ENCODE results near the gene OR2H1. TPM values are rescaled to one million over a fixed set of nuclear protein-coding genes. Genes with fewer than 3 reads are reported as not detected.
"Not testable (repeated sequence)": the region's sequence is repeated elsewhere in the genome, so short reads cannot be mapped to it uniquely, and the experiment has no call there.

OR2H1 gene
- total RNA-seq, 4 donors from 2014 or later: not detected

GRCh38 chr6:29426654-29427053, 30.3 kb upstream of the OR2H1 start:
- DNase-seq: no peak
- Histone ChIP-seq H3K9me3 (no peaks in the 10 kb centered on the region), H3K27me3 (no peaks in the 10 kb centered on the region), H3K4me3 (replicated peaks in 1 of 3) (no peak overlapping the region), H3K27ac (no peak overlapping the region), H3K4me1 (no peaks in the 10 kb centered on the region), H3K36me3 (no peaks in the 10 kb centered on the region)
- no peak for TF ChIP-seq POLR2A (IDR thresholded peaks at IDR 0.05)
- TF ChIP-seq CTCF (IDR thresholded peaks at IDR 0.05): no peak
- WGBS, 2 donors: 83 to 86% methylated on average over 3 of the region's 3 CpGs
- intact Hi-C loops (cut with DNase I): no loop called here

DNA sequence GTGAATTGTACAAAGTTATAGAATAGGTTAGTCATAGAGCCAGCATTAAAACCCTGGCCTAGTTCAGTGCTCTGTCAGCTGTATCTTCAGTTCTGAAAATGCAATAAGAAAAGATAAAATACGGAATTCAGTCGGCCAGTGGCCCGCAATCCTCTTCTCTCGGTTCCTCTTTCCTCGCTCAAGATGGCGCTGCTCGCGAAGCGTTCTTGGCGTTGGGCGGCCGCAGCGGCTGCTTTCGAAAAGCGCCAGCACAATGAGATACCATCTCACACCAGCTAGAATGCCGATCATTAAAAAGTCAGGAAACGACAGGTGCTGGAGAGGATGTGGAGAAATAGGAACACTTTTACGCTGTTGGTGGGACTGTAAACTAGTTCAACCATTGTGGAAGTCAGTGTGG, 20.2 kb upstream of the OR2H1 start:
- WGBS, 2 donors: 74 to 77% methylated on average over 18 of the region's 18 CpGs
- H3K4me3 ChIP-seq (replicated peaks in 1 of 3); H3K27me3 ChIP-seq; DNase-seq; H3K27ac ChIP-seq; H3K4me1 ChIP-seq; H3K36me3 ChIP-seq; H3K9me3 ChIP-seq; intact Hi-C loops (cut with DNase I): not testable (repeated sequence)

DNA sequence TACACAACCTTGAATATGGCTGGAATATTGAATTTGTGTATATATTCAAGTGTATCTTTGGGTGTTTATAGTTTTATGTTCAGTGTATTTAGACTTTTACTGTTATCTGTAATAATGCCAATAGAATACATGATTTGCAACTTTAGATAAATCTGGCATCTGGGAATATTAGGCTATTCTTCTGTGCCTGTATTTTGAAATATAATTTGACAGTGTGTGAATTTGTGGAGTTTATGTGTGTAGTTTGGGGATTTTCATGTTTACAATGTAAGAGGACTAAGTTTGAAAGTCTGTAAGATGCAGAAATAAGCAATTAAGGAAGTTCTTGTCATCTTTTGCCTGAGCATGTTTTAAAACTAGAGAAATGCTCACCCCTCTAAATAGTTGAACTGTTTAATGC, 17.9 kb upstream of the OR2H1 start, which contains the start of gene OR10C1:
Gene OR10C1 (plus strand): TSS at position 301 of the 400 bp plus-strand sequence. CDS start 710 bp downstream, outside the sequence.
- no peak for DNase-seq
- Histone ChIP-seq H3K4me3 (replicated peaks in 1 of 3) (no peak within 1 kb of the TSS), H3K9me3 (no peaks in the 10 kb centered on the region), H3K27ac (no peak within 1 kb of the TSS), H3K36me3 (no peaks in the 10 kb centered on the region), H3K27me3 (no peaks in the 10 kb centered on the region), H3K4me1 (no peaks in the 10 kb centered on the region)
- TF ChIP-seq CTCF (IDR thresholded peaks at IDR 0.05): no peak
- intact Hi-C loops (cut with DNase I): no loop called here

DNA sequence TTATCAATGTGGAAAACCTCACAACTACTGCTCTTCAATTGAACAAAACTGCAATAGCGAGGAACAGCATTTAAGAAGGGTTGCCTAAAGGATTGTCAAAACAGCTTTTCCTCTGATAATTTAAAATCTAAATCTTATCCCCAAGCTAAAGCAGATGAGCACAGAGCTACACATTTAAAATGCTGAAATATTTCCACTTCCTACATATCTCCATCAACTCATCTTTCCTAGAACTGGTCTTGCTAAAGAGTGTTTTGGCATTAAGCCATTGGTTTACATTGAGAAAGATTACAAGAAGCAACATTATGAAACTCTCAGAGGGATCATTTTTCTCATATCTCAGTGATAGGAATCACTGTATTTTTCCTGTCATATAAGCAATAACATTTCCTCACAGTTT, 14.2 kb upstream of the OR2H1 start:
- intact Hi-C loops (cut with DNase I): no loop called here
- 86 to 92% methylated on average over 1 of the region's 1 CpG for WGBS, 2 donors

GRCh38 chr6:29444031-29444430, 12.9 kb upstream of the OR2H1 start:
- H3K9me3 ChIP-seq; H3K4me1 ChIP-seq; H3K36me3 ChIP-seq; H3K27me3 ChIP-seq; H3K4me3 ChIP-seq (replicated peaks in 1 of 3); intact Hi-C loops (cut with DNase I); DNase-seq; H3K27ac ChIP-seq: not testable (repeated sequence)
- WGBS, 2 donors: 79 to 86% methylated on average over 1 of the region's 1 CpG

More for the DNA sequence above, 14.2 kb upstream of the OR2H1 start:
- TF ChIP-seq POLR2A (IDR thresholded peaks at IDR 0.05): no peak
- H3K4me3 ChIP-seq (replicated peaks in 1 of 3): no peak overlapping the region
- no peak overlapping the region for H3K27ac ChIP-seq
- no peaks in the 10 kb centered on the region for H3K27me3 ChIP-seq
- H3K4me1 ChIP-seq: no peaks in the 10 kb centered on the region
- no peaks in the 10 kb centered on the region for H3K36me3 ChIP-seq
- no peak for DNase-seq
- H3K9me3 ChIP-seq: no peaks in the 10 kb centered on the region

GRCh38 chr6:29447670-29448069, 9.3 kb upstream of the OR2H1 start:
- Histone ChIP-seq H3K36me3 (no peaks in the 10 kb centered on the region), H3K27me3 (no peaks in the 10 kb centered on the region), H3K4me1 (no peaks in the 10 kb centered on the region), H3K27ac (no peak overlapping the region), H3K4me3 (replicated peaks in 1 of 3) (no peak overlapping the region), H3K9me3 (no peaks in the 10 kb centered on the region)
- no peak for DNase-seq
- intact Hi-C loops (cut with DNase I): no loop called here
- WGBS, 2 donors: 93 to 96% methylated on average over 1 of the region's 1 CpG
- no peak for TF ChIP-seq POLR2A (IDR thresholded peaks at IDR 0.05)
- no peak for TF ChIP-seq CTCF (IDR thresholded peaks at IDR 0.05)

Measured in thyroid gland (tissue), 4 donors.